Ovary (tissue), 3 donors: Measurements from ENCODE around the gene MAP1S.

ENCODE experiments used
- CTCF ChIP-seq, 3 donors: fragments of 450-650 bp in 2 of 3; fragments of 200-600 bp in 1 of 3; IDR thresholded peaks; one replicate each; pipeline versions ENCODE4 v1.5.1 to v1.8.0; 2016 to 2022; ENCODE audit warnings: antibody characterized with exemption in 3 of 3, mild to moderate bottlenecking in 1 of 3
- EP300 ChIP-seq: sonication (generic); formaldehyde crosslinking; IDR thresholded peaks from one replicate; pipeline ENCODE4 v1.6.1; 2017; ENCODE audit warnings: antibody characterized with exemption
- POLR2A ChIP-seq: fragments of 450-650 bp; IDR thresholded peaks from one replicate; pipeline ENCODE4 v1.6.1; 2017; ENCODE audit warnings: antibody characterized with exemption, mild to moderate bottlenecking, moderate library complexity
- donor health status: DM: no; HTN: no; CAD: no.

- no peak for TF ChIP-seq CTCF (IDR thresholded peaks at IDR 0.05)
- TF ChIP-seq POLR2A: no peak
- TF ChIP-seq EP300: no peak
Observed at GRCh38 chr19:17762505-17763229, 43.4 kb downstream of the MAP1S start.
